ENCODE results near the gene CD320.

DNA sequence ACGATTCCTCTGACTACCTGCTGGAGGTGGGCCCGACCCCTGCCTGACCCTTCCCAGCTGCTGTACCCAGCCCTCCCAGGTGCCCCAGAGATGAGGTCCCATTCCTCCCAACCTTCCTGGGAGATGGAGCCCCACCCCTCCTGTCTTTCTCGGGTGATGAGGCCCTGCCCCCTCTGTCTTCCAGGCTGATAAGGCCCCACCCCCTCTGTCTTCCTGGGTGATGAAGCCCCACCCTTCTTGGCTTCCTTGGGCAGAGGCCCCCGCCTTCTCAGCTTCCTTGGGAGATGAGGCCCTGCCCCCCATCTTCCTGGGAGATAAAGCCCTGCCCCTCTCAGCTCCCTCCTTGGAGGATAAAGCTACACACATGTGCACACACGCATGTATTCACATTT, 51.1 kb downstream of the CD320 start:
- TF ChIP-seq, protein P1, sequence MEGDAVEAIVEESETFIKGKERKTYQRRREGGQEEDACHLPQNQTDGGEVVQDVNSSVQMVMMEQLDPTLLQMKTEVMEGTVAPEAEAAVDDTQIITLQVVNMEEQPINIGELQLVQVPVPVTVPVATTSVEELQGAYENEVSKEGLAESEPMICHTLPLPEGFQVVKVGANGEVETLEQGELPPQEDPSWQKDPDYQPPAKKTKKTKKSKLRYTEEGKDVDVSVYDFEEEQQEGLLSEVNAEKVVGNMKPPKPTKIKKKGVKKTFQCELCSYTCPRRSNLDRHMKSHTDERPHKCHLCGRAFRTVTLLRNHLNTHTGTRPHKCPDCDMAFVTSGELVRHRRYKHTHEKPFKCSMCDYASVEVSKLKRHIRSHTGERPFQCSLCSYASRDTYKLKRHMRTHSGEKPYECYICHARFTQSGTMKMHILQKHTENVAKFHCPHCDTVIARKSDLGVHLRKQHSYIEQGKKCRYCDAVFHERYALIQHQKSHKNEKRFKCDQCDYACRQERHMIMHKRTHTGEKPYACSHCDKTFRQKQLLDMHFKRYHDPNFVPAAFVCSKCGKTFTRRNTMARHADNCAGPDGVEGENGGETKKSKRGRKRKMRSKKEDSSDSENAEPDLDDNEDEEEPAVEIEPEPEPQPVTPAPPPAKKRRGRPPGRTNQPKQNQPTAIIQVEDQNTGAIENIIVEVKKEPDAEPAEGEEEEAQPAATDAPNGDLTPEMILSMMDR (IDR thresholded peaks at IDR 0.05): no peak
- no peak for TF ChIP-seq POLR2A (IDR thresholded peaks at IDR 0.05)
